H9 (cell line): ENCODE data around the gene UNC5B. TPM values are rescaled to one million over a fixed set of nuclear protein-coding genes. Genes with fewer than 3 reads are reported as not detected.

Experiments used
- DNase-seq: peaks from one replicate; pipeline ENCODE4 v3.0.0-alpha.2; 2017
- H2AFZ ChIP-seq: one replicate; pipeline ENCODE4 v1.6.1; 2013; ENCODE audit warnings: mild to moderate bottlenecking, low read length, control low read depth, moderate library complexity
- H2AK5ac ChIP-seq: 2 replicates; pipeline ENCODE4 v1.6.1; 2013; ENCODE audit warnings: low read length, control low read depth, mixed read lengths; ENCODE audit not compliant: insufficient read length
- H2BK120ac ChIP-seq: one replicate; pipeline ENCODE4 v1.6.1; 2013; ENCODE audit warnings: low read depth, mild to moderate bottlenecking, low read length, control low read depth, inconsistent platforms; ENCODE audit not compliant: poor library complexity, severe bottlenecking
- H2BK12ac ChIP-seq: 2 replicates; pipeline ENCODE4 v1.6.1; 2013; ENCODE audit warnings: low read length, control low read depth, mixed read lengths, low read depth; ENCODE audit not compliant: insufficient read length
- H2BK15ac ChIP-seq: 2 replicates; pipeline ENCODE4 v1.6.1; 2013; ENCODE audit warnings: low read depth, low read length, control low read depth
- H2BK20ac ChIP-seq: one replicate; pipeline ENCODE4 v1.6.1; 2013; ENCODE audit warnings: low read depth, mild to moderate bottlenecking, low read length, control low read depth, inconsistent platforms; ENCODE audit not compliant: poor library complexity, severe bottlenecking
- H2BK5ac ChIP-seq: 2 replicates; pipeline ENCODE4 v1.6.1; 2013; ENCODE audit warnings: low read length, control low read depth, mixed read lengths; ENCODE audit not compliant: insufficient read length
- H3K14ac ChIP-seq: 2 replicates; pipeline ENCODE4 v1.6.1; 2013; ENCODE audit warnings: low read length, control low read depth; ENCODE audit not compliant: insufficient read depth
- H3K18ac ChIP-seq: 2 replicates; pipeline ENCODE4 v1.6.1; 2013; ENCODE audit warnings: low read depth, mild to moderate bottlenecking, mixed read lengths, low read length, control low read depth; ENCODE audit not compliant: insufficient read length
- H3K23ac ChIP-seq: 2 replicates; pipeline ENCODE4 v1.6.1; 2013; ENCODE audit warnings: low read length, control low read depth, mixed read lengths, low read depth; ENCODE audit not compliant: insufficient read length
- H3K23me2 ChIP-seq: 2 replicates; pipeline ENCODE4 v1.6.1; 2013; ENCODE audit warnings: low read depth, mild to moderate bottlenecking, mixed read lengths, low read length, control low read depth; ENCODE audit not compliant: insufficient read length, poor library complexity, severe bottlenecking
- H3K27ac ChIP-seq: 2 replicates; pipeline ENCODE4 v1.5.1; 2013; ENCODE audit warnings: low read length, control low read depth, mixed read lengths, low read depth; ENCODE audit not compliant: insufficient read length
- H3K27me3 ChIP-seq: 2 replicates; pipeline ENCODE4 v1.6.1; 2013; ENCODE audit warnings: low read length, control low read depth, inconsistent platforms; ENCODE audit not compliant: insufficient read depth
- H3K4ac ChIP-seq: 2 replicates; pipeline ENCODE4 v1.6.1; 2013; ENCODE audit warnings: low read depth, mild to moderate bottlenecking, control low read depth, inconsistent platforms, low read length, moderate library complexity
- H3K4me1 ChIP-seq: 2 replicates; pipeline ENCODE4 v1.6.1; 2013; ENCODE audit warnings: low read length, control low read depth, inconsistent platforms; ENCODE audit not compliant: insufficient read depth
- H3K4me2 ChIP-seq: 2 replicates; pipeline ENCODE4 v1.6.1; 2013; ENCODE audit warnings: low read length, control low read depth, mixed read lengths; ENCODE audit not compliant: insufficient read length, insufficient read depth
- H3K56ac ChIP-seq: 2 replicates; pipeline ENCODE4 v1.6.1; 2013; ENCODE audit warnings: low read depth, mild to moderate bottlenecking, mixed read lengths, low read length, control low read depth; ENCODE audit not compliant: insufficient read length
- H3K79me1 ChIP-seq: 2 replicates; pipeline ENCODE4 v1.6.1; 2013; ENCODE audit warnings: low read depth, mild to moderate bottlenecking, moderate library complexity, low read length, control low read depth, inconsistent platforms; ENCODE audit not compliant: insufficient read depth, poor library complexity, severe bottlenecking
- H3K79me2 ChIP-seq: 2 replicates; pipeline ENCODE4 v1.6.1; 2013; ENCODE audit warnings: low read length, control low read depth, inconsistent platforms; ENCODE audit not compliant: insufficient read depth
- H3K9ac ChIP-seq: 2 replicates; pipeline ENCODE4 v1.6.1; 2013; ENCODE audit warnings: low read length, control low read depth, mixed read lengths; ENCODE audit not compliant: insufficient read length; ENCODE audit errors: extremely low read depth
- H3K9me3 ChIP-seq: one replicate; pipeline ENCODE4 v1.6.1; 2013; ENCODE audit warnings: low read depth, low read length, inconsistent platforms; ENCODE audit not compliant: control insufficient read depth
- H3T11ph ChIP-seq: one replicate; pipeline ENCODE4 v1.6.1; 2013; ENCODE audit warnings: mild to moderate bottlenecking, low read length, control low read depth, inconsistent platforms
- H4K20me1 ChIP-seq: one replicate; pipeline ENCODE4 v1.6.1; 2013; ENCODE audit not compliant: control insufficient read depth, insufficient read length, insufficient read depth
- H4K5ac ChIP-seq: 2 replicates; pipeline ENCODE4 v1.6.1; 2013; ENCODE audit warnings: low read depth, mild to moderate bottlenecking, mixed read lengths, low read length, control low read depth; ENCODE audit not compliant: insufficient read length
- H4K8ac ChIP-seq: replicated peaks from 2 replicates; pipeline ENCODE4 v1.6.1; 2013; ENCODE audit warnings: low read length, control low read depth, mixed read lengths, low read depth; ENCODE audit not compliant: insufficient read length
- H4K91ac ChIP-seq: 2 replicates; pipeline ENCODE4 v1.6.1; 2013; ENCODE audit warnings: low read depth, mild to moderate bottlenecking, moderate library complexity, mixed read lengths, low read length, control low read depth; ENCODE audit not compliant: insufficient read length
- H3K27ac Mint-ChIP-seq, 3 experiments: 2 replicates in 2 of 3; 3 replicates in 1 of 3; pipeline ENCODE4 v1.8.0; 2020 to 2021; ENCODE audit warnings: mixed read lengths in 3 of 3, mild to moderate bottlenecking in 1 of 3, moderate library complexity in 1 of 3
- H3K27me3 Mint-ChIP-seq: 2 replicates; pipeline ENCODE4 v1.8.0; 2021; ENCODE audit warnings: low read depth, mild to moderate bottlenecking, moderate library complexity, mixed read lengths
- H3K36me3 Mint-ChIP-seq, 3 experiments: 2 replicates in 2 of 3; 3 replicates in 1 of 3; pipeline ENCODE4 v1.8.0; 2020 to 2021; ENCODE audit warnings: low read depth in 3 of 3, mixed read lengths in 3 of 3; ENCODE audit not compliant: insufficient read depth in 1 of 3
- H3K4me1 Mint-ChIP-seq, 2 experiments: 2 replicates each; pipeline ENCODE4 v1.8.0; 2020; ENCODE audit warnings: mixed read lengths in 2 of 2
- H3K4me3 Mint-ChIP-seq, 2 experiments: 2 replicates in 1 of 2; 3 replicates in 1 of 2; pipeline ENCODE4 v1.8.0; 2020 to 2021; ENCODE audit warnings: mild to moderate bottlenecking in 2 of 2, mixed read lengths in 2 of 2, moderate library complexity in 1 of 2
- H3K9me3 Mint-ChIP-seq, 2 experiments: 2 replicates in 1 of 2; 3 replicates in 1 of 2; pipeline ENCODE4 v1.8.0; 2020; ENCODE audit warnings: mild to moderate bottlenecking in 2 of 2, mixed read lengths in 2 of 2, moderate library complexity in 1 of 2
- WGBS: extraction: QIAGEN DNeasy Blood & Tissue Kit; methylation state at CpG from one replicate; pipeline ENCODE4 v1.1.7; 2013; ENCODE audit warnings: missing lambda C conversion rate, low lambda C conversion rate, mixed read lengths; ENCODE audit not compliant: insufficient read length; ENCODE audit errors: extremely low coverage; 5-methylcytosine and 5-hydroxymethylcytosine counted together
- total RNA-seq: library from RNA; stranded (reverse); gene quantifications from 2 replicates; pipeline ENCODE4 v1.2.1, GENCODE V29; 2021
- TF ChIP-seq, protein P1 (sequence below): fragments of 200-600 bp; sonication (generic); conservative IDR thresholded peaks from 3 replicates; pipeline ENCODE4 v1.8.0; 2021; ENCODE audit warnings: antibody characterized with exemption, mild to moderate bottlenecking

Gene UNC5B
- total RNA-seq, 1 experiment from 2014 or later, result 28.4 TPM

GRCh38 chr10:71283410-71283809, 71.0 kb downstream of the UNC5B start:
- Histone ChIP-seq H3K79me1 (no peaks in the 10 kb centered on the region), H4K20me1 (no peaks in the 10 kb centered on the region), H3K9ac (no peak overlapping the region), H3K27ac (no peak overlapping the region), H2BK20ac (no peak overlapping the region), H3K18ac (no peak overlapping the region), H2AFZ (no peak overlapping the region), H3K23ac (no peak overlapping the region), H4K8ac (no peak overlapping the region), H4K5ac (no peak overlapping the region), H3K23me2 (no peaks in the 10 kb centered on the region), H3K9me3 (no peaks in the 10 kb centered on the region), H2AK5ac (no peak overlapping the region), H2BK120ac (no peak overlapping the region), H3K79me2 (no peaks in the 10 kb centered on the region), H4K91ac (no peak overlapping the region), H2BK5ac (no peak overlapping the region), H3K27me3 (no peaks in the 10 kb centered on the region), H3T11ph (no peak overlapping the region), H2BK12ac (no peak overlapping the region), H3K4me1 (no peaks in the 10 kb centered on the region; the same call in 1 of the 2 replicates), H3K56ac (no peak overlapping the region), H3K4ac (no peak overlapping the region), H3K4me2 (no peak overlapping the region), H3K14ac (no peak overlapping the region), H2BK15ac (no peak overlapping the region)
- Mint-ChIP-seq H3K27ac (peak overlapping the region in 1 of 3 experiments; percentile 91; a peak in 1 of 7 replicates), H3K9me3 (no peaks in the 10 kb centered on the region), H3K4me1 (peaks cover 30 to 32% of the 10 kb centered on the region in 2 experiments), H3K27me3 (no peaks in the 10 kb centered on the region; the same call in 1 of the 2 replicates), H3K4me3 (no peak overlapping the region), H3K36me3 (peaks cover 16 to 47% (median 33%) of the 10 kb centered on the region in 3 experiments)
- no CpG with 5 or more reads among the region's 6 CpGs for WGBS
- no peak for DNase-seq
- TF ChIP-seq, protein P1, sequence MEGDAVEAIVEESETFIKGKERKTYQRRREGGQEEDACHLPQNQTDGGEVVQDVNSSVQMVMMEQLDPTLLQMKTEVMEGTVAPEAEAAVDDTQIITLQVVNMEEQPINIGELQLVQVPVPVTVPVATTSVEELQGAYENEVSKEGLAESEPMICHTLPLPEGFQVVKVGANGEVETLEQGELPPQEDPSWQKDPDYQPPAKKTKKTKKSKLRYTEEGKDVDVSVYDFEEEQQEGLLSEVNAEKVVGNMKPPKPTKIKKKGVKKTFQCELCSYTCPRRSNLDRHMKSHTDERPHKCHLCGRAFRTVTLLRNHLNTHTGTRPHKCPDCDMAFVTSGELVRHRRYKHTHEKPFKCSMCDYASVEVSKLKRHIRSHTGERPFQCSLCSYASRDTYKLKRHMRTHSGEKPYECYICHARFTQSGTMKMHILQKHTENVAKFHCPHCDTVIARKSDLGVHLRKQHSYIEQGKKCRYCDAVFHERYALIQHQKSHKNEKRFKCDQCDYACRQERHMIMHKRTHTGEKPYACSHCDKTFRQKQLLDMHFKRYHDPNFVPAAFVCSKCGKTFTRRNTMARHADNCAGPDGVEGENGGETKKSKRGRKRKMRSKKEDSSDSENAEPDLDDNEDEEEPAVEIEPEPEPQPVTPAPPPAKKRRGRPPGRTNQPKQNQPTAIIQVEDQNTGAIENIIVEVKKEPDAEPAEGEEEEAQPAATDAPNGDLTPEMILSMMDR, result no peak
